Measurements from ENCODE around the gene SEPTIN3. TPM values are rescaled to one million over a fixed set of nuclear protein-coding genes. Genes with fewer than 3 reads are reported as not detected.

The SEPTIN3 gene
- polyA plus RNA-seq (2012; rRNA removed) = 0.35 and 0.89 TPM in 2 replicates
- 0.62 and 1.1 TPM in 2 replicates for polyA plus RNA-seq (2012; cell fraction: cytosol; rRNA removed)
- 0.34 and 0.37 TPM in 2 replicates for polyA plus RNA-seq (2012; cell fraction: nucleus; rRNA removed)

GRCh38 chr22:41969110-41969646 lies at the start of gene SEPTIN3:
SEPTIN3 (plus strand) TSS chr22:41969443; CDS start chr22:41971493, 2,050 bp downstream.
- Histone ChIP-seq H3K9me2 (no peaks in the 10 kb centered on the region), H3K27me3 (ENCODE audit: insufficient read depth) (no peaks in the 10 kb centered on the region), H3K4me1 (ENCODE audit: control insufficient read depth in 1 of 2, insufficient read depth in 2 of 2, low read depth in 1 of 2, low read length in 1 of 2) (peaks cover 0 to 10% of the 10 kb centered on the region in 2 experiments; a peak in 1 of 4 replicates), H3K9me3 (no peaks in the 10 kb centered on the region), H3K4me2 (no peak within 1 kb of the TSS), H2AFZ (ENCODE audit: low read depth) (no peak within 1 kb of the TSS), H3F3A (replicated peaks; ENCODE audit: insufficient read depth) (no peaks in the 10 kb centered on the region), H3K4me3 (ENCODE audit: low read depth in 2 of 2, low read length in 1 of 2) (no peak within 1 kb of the TSS), H3K36me3 (replicated peaks in 1 of 2; ENCODE audit: control insufficient read depth in 1 of 2, insufficient read depth in 2 of 2, low read length in 1 of 2) (no peaks in the 10 kb centered on the region), H3K27ac (ENCODE audit: low read depth in 2 of 2, low read length in 1 of 2) (no peak within 1 kb of the TSS), H3K9ac (no peak within 1 kb of the TSS), H3K79me2 (ENCODE audit: insufficient read depth) (no peaks in the 10 kb centered on the region), H4K20me1 (ENCODE audit: insufficient read depth) (no peaks in the 10 kb centered on the region)
- DNase-seq = peak; percentile 39
- TF ChIP-seq SMC3 (IDR thresholded peaks at IDR 0.05; ENCODE audit: low read depth, low read length) = no peak
- no peak for TF ChIP-seq PBX3 (IDR thresholded peaks at IDR 0.05)
- POLR2A ChIA-PET = no interaction called here
- CTCF ChIA-PET = interaction anchor here (0.7 to 1.3 kb wide), 3 partner anchors 11 to 17 kb away, joined by 4 to 6 read pairs (median 5); partner anchors contain the start of gene SMIM45
- 75% methylated on average over 2 of the region's 8 CpGs for WGBS (ENCODE audit: low lambda C conversion rate)

GRCh38 chr22:41920271-41920976 lies 48.8 kb upstream of the SEPTIN3 start:
- H3K4me1 ChIP-seq (ENCODE audit: control insufficient read depth in 1 of 2, insufficient read depth in 2 of 2, low read depth in 1 of 2, low read length in 1 of 2) = peaks cover 0 to 3% of the 10 kb centered on the region in 2 experiments; a peak in 2 of 4 replicates
- 98% methylated on average over 11 of the region's 21 CpGs for WGBS (ENCODE audit: low lambda C conversion rate)
- no peaks in the 10 kb centered on the region for H3K9me2 ChIP-seq
- TF ChIP-seq CHD2 (IDR thresholded peaks at IDR 0.05; ENCODE audit: low read length, partially characterized antibody) (no peak), RCOR1 (IDR thresholded peaks at IDR 0.05; ENCODE audit: low read length) (no peak), RAD21 (IDR thresholded peaks at IDR 0.05; ENCODE audit: low read length) (no peak), JUND (IDR thresholded peaks at IDR 0.05) (no peak), EZH2phosphoT487 (IDR thresholded peaks at IDR 0.05; ENCODE audit: borderline replicate concordance, low read depth) (no peak), SIN3A (IDR thresholded peaks at IDR 0.05; ENCODE audit: borderline replicate concordance, low read depth, low read length) (no peak)
- POLR2A ChIA-PET = no interaction called here
- CTCF ChIA-PET = interaction anchor here (0.8 kb wide), 1 partner anchor 21 kb away, joined by 3 read pairs; no protein-coding TSS in a partner anchor
- no peaks in the 10 kb centered on the region for H4K20me1 ChIP-seq (ENCODE audit: insufficient read depth)
- no peak overlapping the region for H3K4me3 ChIP-seq (ENCODE audit: low read depth in 2 of 2, low read length in 1 of 2)
- H3K4me2 ChIP-seq = no peak overlapping the region
- H3K27ac ChIP-seq (ENCODE audit: low read depth in 2 of 2, low read length in 1 of 2) = no peak overlapping the region
- H3K9ac ChIP-seq = no peak overlapping the region
- H3K79me2 ChIP-seq (ENCODE audit: insufficient read depth) = no peaks in the 10 kb centered on the region
- no peak overlapping the region for H2AFZ ChIP-seq (ENCODE audit: low read depth)
- no peaks in the 10 kb centered on the region for H3F3A ChIP-seq (replicated peaks; ENCODE audit: insufficient read depth)
- H3K27me3 ChIP-seq (ENCODE audit: insufficient read depth) = no peaks in the 10 kb centered on the region
- no peaks in the 10 kb centered on the region for H3K9me3 ChIP-seq
- DNase-seq = no peak
- H3K36me3 ChIP-seq (replicated peaks in 1 of 2; ENCODE audit: control insufficient read depth in 1 of 2, insufficient read depth in 2 of 2, low read length in 1 of 2) = no peaks in the 10 kb centered on the region

GRCh38 chr22:41922328-41922727 lies 46.9 kb upstream of the SEPTIN3 start:
- ChIA-PET POLR2A (no interaction called here), CTCF (interaction anchor here (2.1 kb wide), 1 partner anchor 19 kb away, joined by 8 read pairs; no protein-coding TSS in a partner anchor)
- H4K20me1 ChIP-seq (ENCODE audit: insufficient read depth) = no peaks in the 10 kb centered on the region
- no peaks in the 10 kb centered on the region for H3K9me3 ChIP-seq
- peaks cover 0 to 3% of the 10 kb centered on the region in 2 experiments; a peak in 2 of 4 replicates for H3K4me1 ChIP-seq (ENCODE audit: control insufficient read depth in 1 of 2, insufficient read depth in 2 of 2, low read depth in 1 of 2, low read length in 1 of 2)
- H2AFZ ChIP-seq (ENCODE audit: low read depth) = no peak overlapping the region
- no peak overlapping the region for H3K4me3 ChIP-seq (ENCODE audit: low read depth in 2 of 2, low read length in 1 of 2)
- no peak overlapping the region for H3K27ac ChIP-seq (ENCODE audit: low read depth in 2 of 2, low read length in 1 of 2)
- H3F3A ChIP-seq (replicated peaks; ENCODE audit: insufficient read depth) = no peaks in the 10 kb centered on the region
- H3K36me3 ChIP-seq (replicated peaks in 1 of 2; ENCODE audit: control insufficient read depth in 1 of 2, insufficient read depth in 2 of 2, low read length in 1 of 2) = no peaks in the 10 kb centered on the region
- H3K9ac ChIP-seq = no peak overlapping the region
- no peaks in the 10 kb centered on the region for H3K27me3 ChIP-seq (ENCODE audit: insufficient read depth)
- WGBS (ENCODE audit: low lambda C conversion rate) = 89% methylated on average over 5 of the region's 5 CpGs
- no peak for DNase-seq
- no peak for TF ChIP-seq RAD21 (IDR thresholded peaks at IDR 0.05; ENCODE audit: low read length)
- no peak for TF ChIP-seq GABPA (IDR thresholded peaks at IDR 0.05; ENCODE audit: low read depth)
- no peak for TF ChIP-seq FOXM1 (IDR thresholded peaks at IDR 0.05; ENCODE audit: low read depth)
- no peak for TF ChIP-seq JUND (IDR thresholded peaks at IDR 0.05)
- no peak for TF ChIP-seq TCF12 (IDR thresholded peaks at IDR 0.05)
- TF ChIP-seq FOSL2 (IDR thresholded peaks at IDR 0.05; ENCODE audit: borderline replicate concordance, low read depth) = no peak
- no peak for TF ChIP-seq YY1 (IDR thresholded peaks at IDR 0.05; ENCODE audit: low read depth)
- no peak for TF ChIP-seq RXRA (IDR thresholded peaks at IDR 0.05; ENCODE audit: borderline replicate concordance, low read depth)
- TF ChIP-seq MEF2A (IDR thresholded peaks at IDR 0.05; ENCODE audit: borderline replicate concordance, low read depth) = no peak
- no peak overlapping the region for H3K4me2 ChIP-seq
- no peaks in the 10 kb centered on the region for H3K9me2 ChIP-seq
- no peaks in the 10 kb centered on the region for H3K79me2 ChIP-seq (ENCODE audit: insufficient read depth)

Data from SK-N-SH (cell line).